ENCODE measurements around the gene CEMP1.

Gene CEMP1

GRCh38 chr16:2483939-2484897 lies 47.0 kb downstream of the CEMP1 start:
- no peak for DNase-seq

GRCh38 chr16:2482708-2483534 lies 48.3 kb downstream of the CEMP1 start:
- no peak for DNase-seq

- DNase-seq = no peak
Measured at GRCh38 chr16:2482249-2482648, 49.0 kb downstream of the CEMP1 start.

- DNase-seq = no peak
Measured at GRCh38 chr16:2481676-2482075, 49.5 kb downstream of the CEMP1 start.

GRCh38 chr16:2480948-2481347 lies 50.3 kb downstream of the CEMP1 start:
- DNase-seq = no peak

Measured in CD4-positive, alpha-beta T cell treated with Interleukin-4 for 1 hour (primary cell).